ENCODE data around the gene DHRS7. TPM values are rescaled to one million over a fixed set of nuclear protein-coding genes. Genes with fewer than 3 reads are reported as not detected.
A peak's percentile ranks its signal among the peaks of the same experiment; 100 is the strongest.

The DHRS7 gene
- 97.6 and 239 TPM in 2 replicates for total RNA-seq (2014; rRNA removed; shearing (Covaris generic))

GRCh38 chr14:60164712-60165546 is at the start of gene DHRS7:
TSS of gene DHRS7 (minus strand) at chr14:60165398. CDS start at chr14:60165309, 89 bp downstream.
- peaks cover 18% of the 10 kb centered on the region for H3K36me3 ChIP-seq
- H3K9me3 ChIP-seq (replicated peaks), result no peaks in the 10 kb centered on the region
- DNase-seq (ENCODE audit: low read depth in 1 of 2, low spot score in 2 of 2), result peak; percentile 79 to 84
- H3K27me3 ChIP-seq (replicated peaks), result no peaks in the 10 kb centered on the region; the same call in 1 of the 2 replicates
- peak within 1 kb of the TSS; percentile 69 for H3K27ac ChIP-seq
- peaks cover 19% of the 10 kb centered on the region for H3K4me1 ChIP-seq (replicated peaks)
- peak within 1 kb of the TSS; percentile 82 for H3K4me3 ChIP-seq

GRCh38 chr14:60214415-60215126 is 49.4 kb upstream of the DHRS7 start:
- Histone ChIP-seq H3K27ac (no peak overlapping the region), H3K4me1 (replicated peaks) (no peaks in the 10 kb centered on the region), H3K27me3 (replicated peaks) (no peaks in the 10 kb centered on the region), H3K4me3 (no peak overlapping the region), H3K9me3 (replicated peaks) (no peaks in the 10 kb centered on the region), H3K36me3 (no peaks in the 10 kb centered on the region)
- no peak for DNase-seq (ENCODE audit: low read depth in 1 of 2, low spot score in 2 of 2)

GRCh38 chr14:60214003-60214402 is 48.8 kb upstream of the DHRS7 start:
- DNase-seq (ENCODE audit: low read depth in 1 of 2, low spot score in 2 of 2), result no peak
- Histone ChIP-seq H3K4me1 (replicated peaks) (no peaks in the 10 kb centered on the region), H3K4me3 (no peak overlapping the region), H3K9me3 (replicated peaks) (no peaks in the 10 kb centered on the region), H3K27me3 (replicated peaks) (no peaks in the 10 kb centered on the region), H3K36me3 (no peaks in the 10 kb centered on the region), H3K27ac (no peak overlapping the region)

GRCh38 chr14:60212503-60213371 is 47.5 kb upstream of the DHRS7 start:
- Histone ChIP-seq H3K27me3 (replicated peaks) (no peaks in the 10 kb centered on the region), H3K4me3 (no peak overlapping the region), H3K9me3 (replicated peaks) (no peaks in the 10 kb centered on the region), H3K4me1 (replicated peaks) (no peaks in the 10 kb centered on the region), H3K27ac (no peak overlapping the region), H3K36me3 (no peaks in the 10 kb centered on the region)
- no peak for DNase-seq (ENCODE audit: low read depth in 1 of 2, low spot score in 2 of 2)

GRCh38 chr14:60211153-60211552 is 46.0 kb upstream of the DHRS7 start:
- Histone ChIP-seq H3K27ac (no peak overlapping the region), H3K9me3 (replicated peaks) (no peaks in the 10 kb centered on the region), H3K4me3 (no peak overlapping the region), H3K27me3 (replicated peaks) (no peaks in the 10 kb centered on the region), H3K4me1 (replicated peaks) (no peaks in the 10 kb centered on the region), H3K36me3 (no peaks in the 10 kb centered on the region)
- DNase-seq (ENCODE audit: low read depth in 1 of 2, low spot score in 2 of 2), result no peak

- no peaks in the 10 kb centered on the region for H3K9me3 ChIP-seq (replicated peaks)
- H3K27ac ChIP-seq, result no peak overlapping the region
- no peak for DNase-seq (ENCODE audit: low read depth in 1 of 2, low spot score in 2 of 2)
- H3K4me3 ChIP-seq, result no peak overlapping the region
- no peaks in the 10 kb centered on the region for H3K36me3 ChIP-seq
- peaks cover 3% of the 10 kb centered on the region; the same call in 1 of the 2 replicates for H3K27me3 ChIP-seq (replicated peaks)
- H3K4me1 ChIP-seq (replicated peaks), result no peaks in the 10 kb centered on the region
Measured at GRCh38 chr14:60210703-60211102, 45.5 kb upstream of the DHRS7 start.

GRCh38 chr14:60206837-60207533 is 41.8 kb upstream of the DHRS7 start:
- Histone ChIP-seq H3K27me3 (replicated peaks) (peaks cover 5% of the 10 kb centered on the region; the same call in 1 of the 2 replicates), H3K9me3 (replicated peaks) (no peaks in the 10 kb centered on the region)

GRCh38 chr14:60206249-60206670 is 41.1 kb upstream of the DHRS7 start:
- H3K9me3 ChIP-seq (replicated peaks), result no peaks in the 10 kb centered on the region
- no peak overlapping the region for H3K27ac ChIP-seq
- peaks cover 5% of the 10 kb centered on the region; the same call in 1 of the 2 replicates for H3K27me3 ChIP-seq (replicated peaks)
- H3K4me1 ChIP-seq (replicated peaks), result no peaks in the 10 kb centered on the region
- no peak overlapping the region for H3K4me3 ChIP-seq
- no peaks in the 10 kb centered on the region for H3K36me3 ChIP-seq
- no peak for DNase-seq (ENCODE audit: low read depth in 1 of 2, low spot score in 2 of 2)

More at GRCh38 chr14:60206837-60207533, 41.8 kb upstream of the DHRS7 start:
- Histone ChIP-seq H3K27ac (no peak overlapping the region), H3K4me1 (replicated peaks) (no peaks in the 10 kb centered on the region), H3K36me3 (no peaks in the 10 kb centered on the region), H3K4me3 (no peak overlapping the region)
- no peak for DNase-seq (ENCODE audit: low read depth in 1 of 2, low spot score in 2 of 2)

GRCh38 chr14:60204843-60205774 is 39.9 kb upstream of the DHRS7 start:
- Histone ChIP-seq H3K9me3 (replicated peaks) (no peaks in the 10 kb centered on the region), H3K36me3 (no peaks in the 10 kb centered on the region), H3K4me1 (replicated peaks) (no peaks in the 10 kb centered on the region), H3K4me3 (no peak overlapping the region), H3K27me3 (replicated peaks) (peaks cover 5% of the 10 kb centered on the region; the same call in 1 of the 2 replicates), H3K27ac (no peak overlapping the region)
- DNase-seq (ENCODE audit: low read depth in 1 of 2, low spot score in 2 of 2), result no peak

- no peak for DNase-seq (ENCODE audit: low read depth in 1 of 2, low spot score in 2 of 2)
- H3K4me1 ChIP-seq (replicated peaks), result no peaks in the 10 kb centered on the region
- H3K9me3 ChIP-seq (replicated peaks), result no peaks in the 10 kb centered on the region
- H3K36me3 ChIP-seq, result no peaks in the 10 kb centered on the region
- H3K4me3 ChIP-seq, result no peak overlapping the region
- no peak overlapping the region for H3K27ac ChIP-seq
- H3K27me3 ChIP-seq (replicated peaks), result peaks cover 5% of the 10 kb centered on the region; the same call in 1 of the 2 replicates
Measured at GRCh38 chr14:60204104-60204842, 39.1 kb upstream of the DHRS7 start.

GRCh38 chr14:60199321-60199720 is 34.1 kb upstream of the DHRS7 start:
- Histone ChIP-seq H3K4me1 (replicated peaks) (no peaks in the 10 kb centered on the region), H3K36me3 (no peaks in the 10 kb centered on the region), H3K27me3 (replicated peaks) (no peaks in the 10 kb centered on the region), H3K4me3 (no peak overlapping the region), H3K9me3 (replicated peaks) (no peaks in the 10 kb centered on the region), H3K27ac (no peak overlapping the region)
- no peak for DNase-seq (ENCODE audit: low read depth in 1 of 2, low spot score in 2 of 2)
